IPS DF 6.9 (cell line): ENCODE measurements around the gene DNAH12.
"Not testable (repeated sequence)": the region's sequence is repeated elsewhere in the genome, so short reads cannot be mapped to it uniquely, and the experiment has no call there.

Source experiments
- DNase-seq: peaks from one replicate; pipeline ENCODE4 v3.0.0-alpha.2; 2013; ENCODE audit warnings: low read depth, low spot score
- H3K27ac ChIP-seq: one replicate; pipeline ENCODE4 v1.5.1; 2013; ENCODE audit warnings: low read length, control low read depth
- H3K27me3 ChIP-seq: 2 replicates; pipeline ENCODE4 v1.6.1; 2013; ENCODE audit warnings: mild to moderate bottlenecking, low read length; ENCODE audit not compliant: control insufficient read depth, insufficient read depth
- H3K36me3 ChIP-seq: 2 replicates; pipeline ENCODE4 v1.6.1; 2013; ENCODE audit warnings: low read length; ENCODE audit not compliant: control insufficient read depth, insufficient read depth
- H3K4me1 ChIP-seq: 2 replicates; pipeline ENCODE4 v1.6.1; 2013; ENCODE audit warnings: low read length; ENCODE audit not compliant: control insufficient read depth, insufficient read depth
- H3K4me3 ChIP-seq: 2 replicates; pipeline ENCODE4 v1.5.1; 2013; ENCODE audit warnings: mild to moderate bottlenecking, low read length
- H3K9me3 ChIP-seq: 2 replicates; pipeline ENCODE4 v1.6.1; 2013; ENCODE audit warnings: low read length, inconsistent platforms; ENCODE audit not compliant: control insufficient read depth, insufficient read depth
- WGBS: extraction: QIAGEN DNeasy Blood & Tissue Kit; methylation state at CpG from one replicate; pipeline ENCODE4 v1.1.7; 2013; ENCODE audit warnings: mixed read lengths, missing lambda C conversion rate; ENCODE audit not compliant: insufficient read length, insufficient coverage; 5-methylcytosine and 5-hydroxymethylcytosine counted together

DNAH12 gene

GRCh38 chr3:57448489-57448888 lies 95.7 kb downstream of the DNAH12 start:
- not testable (repeated sequence) for H3K4me3 ChIP-seq, H3K4me1 ChIP-seq, DNase-seq, H3K36me3 ChIP-seq, H3K9me3 ChIP-seq, H3K27ac ChIP-seq, H3K27me3 ChIP-seq
- no CpG with 5 or more reads among the region's 5 CpGs for WGBS

GRCh38 chr3:57446318-57446841 lies 97.8 kb downstream of the DNAH12 start:
- H3K27me3 ChIP-seq = no peaks in the 10 kb centered on the region
- no CpG with 5 or more reads among the region's 1 CpG for WGBS
- H3K9me3 ChIP-seq = no peaks in the 10 kb centered on the region
- no peak overlapping the region for H3K27ac ChIP-seq
- H3K36me3 ChIP-seq = no peaks in the 10 kb centered on the region
- no peak for DNase-seq
- H3K4me1 ChIP-seq = no peaks in the 10 kb centered on the region
- no peak overlapping the region for H3K4me3 ChIP-seq

GRCh38 chr3:57444469-57444868 lies 99.7 kb downstream of the DNAH12 start:
- H3K36me3 ChIP-seq = no peaks in the 10 kb centered on the region
- WGBS = no CpG with 5 or more reads among the region's 5 CpGs

GRCh38 chr3:57440144-57440543 lies 104.0 kb downstream of the DNAH12 start:
- H3K27me3 ChIP-seq, H3K4me1 ChIP-seq, DNase-seq: not testable (repeated sequence)

More at GRCh38 chr3:57444469-57444868, 99.7 kb downstream of the DNAH12 start:
- H3K9me3 ChIP-seq = no peaks in the 10 kb centered on the region
- no peaks in the 10 kb centered on the region for H3K27me3 ChIP-seq
- no peak for DNase-seq
- H3K4me1 ChIP-seq = no peaks in the 10 kb centered on the region
- no peak overlapping the region for H3K4me3 ChIP-seq
- no peak overlapping the region for H3K27ac ChIP-seq

GRCh38 chr3:57438460-57438859 lies 105.7 kb downstream of the DNAH12 start:
- H3K36me3 ChIP-seq, H3K9me3 ChIP-seq, H3K4me3 ChIP-seq, H3K27me3 ChIP-seq, DNase-seq, H3K27ac ChIP-seq, H3K4me1 ChIP-seq: not testable (repeated sequence)
- no CpG with 5 or more reads among the region's 7 CpGs for WGBS

More at GRCh38 chr3:57440144-57440543, 104.0 kb downstream of the DNAH12 start:
- H3K27ac ChIP-seq, H3K4me3 ChIP-seq, H3K9me3 ChIP-seq, H3K36me3 ChIP-seq: not testable (repeated sequence)

GRCh38 chr3:57436195-57436761 lies 107.9 kb downstream of the DNAH12 start:
- no peaks in the 10 kb centered on the region for H3K36me3 ChIP-seq
- no peak for DNase-seq
- H3K9me3 ChIP-seq = no peaks in the 10 kb centered on the region
- H3K27me3 ChIP-seq = no peaks in the 10 kb centered on the region
- H3K4me3 ChIP-seq = no peak overlapping the region
- WGBS = no CpG with 5 or more reads among the region's 1 CpG
- H3K27ac ChIP-seq = no peak overlapping the region
- no peaks in the 10 kb centered on the region for H3K4me1 ChIP-seq

- Histone ChIP-seq H3K27me3 (no peaks in the 10 kb centered on the region), H3K4me3 (no peak overlapping the region), H3K9me3 (no peaks in the 10 kb centered on the region), H3K36me3 (no peaks in the 10 kb centered on the region), H3K4me1 (no peaks in the 10 kb centered on the region), H3K27ac (no peak overlapping the region)
- DNase-seq = no peak
- no CpG with 5 or more reads among the region's 4 CpGs for WGBS
These were observed 110.1 kb downstream of the DNAH12 start for GRCh38 chr3:57434041-57434440.

GRCh38 chr3:57423335-57423734 lies 120.8 kb downstream of the DNAH12 start:
- WGBS = no CpG with 5 or more reads among the region's 3 CpGs
- Histone ChIP-seq H3K4me3 (no peak overlapping the region), H3K27me3 (no peaks in the 10 kb centered on the region), H3K9me3 (no peaks in the 10 kb centered on the region), H3K27ac (no peak overlapping the region), H3K4me1 (no peaks in the 10 kb centered on the region), H3K36me3 (no peaks in the 10 kb centered on the region)
- no peak for DNase-seq

- no peaks in the 10 kb centered on the region for H3K9me3 ChIP-seq
- no CpG with 5 or more reads among the region's 5 CpGs for WGBS
- no peaks in the 10 kb centered on the region for H3K27me3 ChIP-seq
- no peak overlapping the region for H3K27ac ChIP-seq
- H3K4me3 ChIP-seq = no peak overlapping the region
- H3K4me1 ChIP-seq = no peaks in the 10 kb centered on the region
- no peak for DNase-seq
- no peaks in the 10 kb centered on the region for H3K36me3 ChIP-seq
These were observed 122.8 kb downstream of the DNAH12 start for GRCh38 chr3:57421336-57421735.

GRCh38 chr3:57420001-57420400 lies 124.1 kb downstream of the DNAH12 start:
- no peak overlapping the region for H3K27ac ChIP-seq

GRCh38 chr3:57411715-57412114 lies 132.4 kb downstream of the DNAH12 start:
- no peaks in the 10 kb centered on the region for H3K4me1 ChIP-seq
- H3K9me3 ChIP-seq = no peaks in the 10 kb centered on the region
- DNase-seq = no peak
- no peak overlapping the region for H3K4me3 ChIP-seq
- no peak overlapping the region for H3K27ac ChIP-seq
- H3K27me3 ChIP-seq = no peaks in the 10 kb centered on the region
- H3K36me3 ChIP-seq = no peaks in the 10 kb centered on the region
- no CpG with 5 or more reads among the region's 1 CpG for WGBS

More at GRCh38 chr3:57420001-57420400, 124.1 kb downstream of the DNAH12 start:
- H3K27me3 ChIP-seq = no peaks in the 10 kb centered on the region
- H3K4me3 ChIP-seq = no peak overlapping the region
- DNase-seq = no peak
- no peaks in the 10 kb centered on the region for H3K36me3 ChIP-seq
- WGBS = no CpG with 5 or more reads among the region's 2 CpGs
- no peaks in the 10 kb centered on the region for H3K4me1 ChIP-seq
- no peaks in the 10 kb centered on the region for H3K9me3 ChIP-seq
